H1 (cell line): Measurements from ENCODE around the gene EPHA3. TPM values are rescaled to one million over a fixed set of nuclear protein-coding genes. Genes with fewer than 3 reads are reported as not detected.

Source experiments
- CBX8 ChIP-seq: fragments of 300-800, 300-1000 bp; sonication (generic); IDR thresholded peaks from 2 replicates; pipeline ENCODE4 v1.7.1; 2016; ENCODE audit warnings: low read depth, low read length, borderline replicate concordance
- CHD1 ChIP-seq: IDR thresholded peaks from 2 replicates; pipeline ENCODE4 v1.6.1; 2012; ENCODE audit warnings: low read depth, low read length, improper control_type of control experiment
- CHD2 ChIP-seq: IDR thresholded peaks from 2 replicates; pipeline ENCODE4 v1.6.1; 2012; ENCODE audit warnings: low read length, improper control_type of control experiment
- EP300 ChIP-seq, 2 experiments: IDR thresholded peaks; 1 replicate in 1 of 2; 2 replicates in 1 of 2; pipeline ENCODE4 v1.6.1; 2011 to 2012; ENCODE audit warnings: low read depth in 2 of 2, low read length in 2 of 2, mild to moderate bottlenecking in 2 of 2, borderline replicate concordance in 1 of 2, inconsistent platforms in 1 of 2, moderate library complexity in 1 of 2
- EZH2 ChIP-seq: fragments of 200-600 bp; sonication (generic); IDR thresholded peaks from 2 replicates; pipeline ENCODE4 v1.7.1; 2012; ENCODE audit warnings: low read depth, mild to moderate bottlenecking, moderate library complexity, low read length, inconsistent platforms; ENCODE audit not compliant: severe bottlenecking
- GABPA ChIP-seq: IDR thresholded peaks from 2 replicates; pipeline ENCODE4 v1.6.1; 2011; ENCODE audit warnings: mild to moderate bottlenecking, low read length, moderate library complexity, borderline replicate concordance; ENCODE audit not compliant: insufficient read depth
- MAFK ChIP-seq: IDR thresholded peaks from 2 replicates; pipeline ENCODE4 v1.6.1; 2012; ENCODE audit warnings: low read depth, mild to moderate bottlenecking, improper control_type of control experiment, low read length
- NANOG ChIP-seq: IDR thresholded peaks from 2 replicates; pipeline ENCODE4 v1.6.1; 2011; ENCODE audit warnings: low read length, low read depth, mild to moderate bottlenecking, inconsistent platforms; ENCODE audit not compliant: insufficient read depth, poor library complexity, severe bottlenecking
- NRF1 ChIP-seq: IDR thresholded peaks from 2 replicates; pipeline ENCODE4 v1.6.1; 2011; ENCODE audit warnings: mild to moderate bottlenecking, low read depth, low read length, improper control_type of control experiment
- PHF8 ChIP-seq: fragments of 200-600 bp; sonication (generic); conservative IDR thresholded peaks from 2 replicates; pipeline ENCODE4 v1.7.1; 2012; ENCODE audit warnings: low read depth, mild to moderate bottlenecking, inconsistent platforms, low read length, moderate library complexity
- POU5F1 ChIP-seq: IDR thresholded peaks from 2 replicates; pipeline ENCODE4 v1.6.1; 2011; ENCODE audit warnings: low read depth, mild to moderate bottlenecking, low read length, moderate library complexity
- RFX5 ChIP-seq: IDR thresholded peaks from 2 replicates; pipeline ENCODE4 v1.6.1; 2011; ENCODE audit warnings: low read depth, low read length, improper control_type of control experiment, borderline replicate concordance
- RXRA ChIP-seq: IDR thresholded peaks from 2 replicates; pipeline ENCODE4 v1.6.1; 2011; ENCODE audit warnings: low read depth, mild to moderate bottlenecking, low read length, moderate library complexity; ENCODE audit not compliant: insufficient read depth
- SIN3A ChIP-seq, 2 experiments: IDR thresholded peaks in 1 of 2; conservative IDR thresholded peaks in 1 of 2; 2 replicates each; pipeline ENCODE4 v1.6.1; 2011 to 2012; ENCODE audit warnings: low read length in 2 of 2, improper control_type of control experiment in 1 of 2, low read depth in 1 of 2, mild to moderate bottlenecking in 1 of 2
- SP2 ChIP-seq: IDR thresholded peaks from 2 replicates; pipeline ENCODE4 v1.6.1; 2012; ENCODE audit warnings: mild to moderate bottlenecking, low read length, inconsistent platforms
- SUZ12 ChIP-seq: fragments of 200-600 bp; sonication (generic); IDR thresholded peaks from 2 replicates; pipeline ENCODE4 v1.6.1; 2012; ENCODE audit warnings: mild to moderate bottlenecking, inconsistent platforms, low read length, moderate library complexity, mixed read lengths
- ZNF274 ChIP-seq: IDR thresholded peaks from 2 replicates; pipeline ENCODE4 v1.7.0; 2012; ENCODE audit warnings: low read length, borderline replicate concordance; ENCODE audit errors: extremely low read depth
- polyA plus RNA-seq, 7 experiments: library from polyadenylated mRNA; depleted of rRNA in 3 of 7; stranded (reverse) in 5 of 7; unstranded in 2 of 7; fragments of >200 nt in 5 of 7; fragments of 200-250 nt in 2 of 7; gene quantifications; 1 replicate in 5 of 7; 2 replicates in 1 of 7; 4 replicates in 1 of 7; pipeline versions ENCODE4 v1.2.1 to v1.2.3, GENCODE V29; 2011 to 2013; ENCODE audit warnings: missing spikeins in 2 of 7, mixed read lengths in 2 of 7
- total RNA-seq: library from RNA; stranded (reverse); fragmentation: NEBNext Ultra II Directional; extraction: Animal tissue kit (Norgen Biotek cat#: 25700); gene quantifications from 2 replicates; pipeline ENCODE4 v1.2.1, GENCODE V29; 2021

The EPHA3 gene
- total and polyA plus RNA-seq, 2 of the 8 experiments (the other 6 are each of a cell fraction or from before 2014, with no cell fraction given) = 0.09 to 0.22 TPM

GRCh38 chr3:89165636-89166263 is 58.3 kb downstream of the EPHA3 start (continued):
- TF ChIP-seq NRF1 = no peak
- no peak for TF ChIP-seq RFX5
- no peak for TF ChIP-seq GABPA
- TF ChIP-seq SP2 = no peak
- no peak for TF ChIP-seq EP300 (IDR thresholded peaks at IDR 0.05; ENCODE audit: borderline replicate concordance in 1 of 2, low read depth in 2 of 2, low read length in 2 of 2)
- no peak for TF ChIP-seq SIN3A (conservative IDR thresholded peaks at IDR 0.05 in 1 of 2, IDR thresholded peaks at IDR 0.05 in 1 of 2; ENCODE audit: low read depth in 1 of 2, low read length in 2 of 2)
- TF ChIP-seq MAFK = no peak
- no peak for TF ChIP-seq EZH2
- no peak for TF ChIP-seq CHD1
- peak; percentile 82; the same call in 1 of the 2 replicates for TF ChIP-seq POU5F1
- TF ChIP-seq PHF8 = no peak
- TF ChIP-seq RXRA = no peak
- TF ChIP-seq ZNF274 = no peak
- TF ChIP-seq NANOG = peak; percentile 97
- no peak for TF ChIP-seq CBX8
- TF ChIP-seq CHD2 = 0 out of 2 replicates have a peak, but pooled peaks have one; percentile 18
- TF ChIP-seq SUZ12 = no peak
